ENCODE data around the gene PDGFC.

The PDGFC gene

DNA sequence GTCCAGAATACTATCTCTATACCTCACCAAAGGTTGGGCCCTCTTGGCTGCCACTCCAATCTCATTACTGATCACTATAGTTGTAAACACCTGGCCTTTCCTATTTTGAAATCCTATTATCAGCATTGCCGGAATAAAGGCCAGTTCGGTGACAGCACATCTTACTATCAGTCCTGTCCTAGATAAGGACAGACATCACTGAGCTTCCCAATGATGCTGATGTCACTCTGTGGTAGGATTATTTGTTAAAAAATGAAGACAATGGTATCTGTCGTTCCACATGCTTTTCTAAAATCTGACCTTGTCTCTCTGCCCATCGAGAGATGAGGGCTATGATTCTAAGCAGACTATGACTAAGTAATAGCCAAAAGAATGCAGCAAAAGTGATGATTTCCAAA lies 260.4 kb downstream of the PDGFC start:
- TF ChIP-seq, protein P1, sequence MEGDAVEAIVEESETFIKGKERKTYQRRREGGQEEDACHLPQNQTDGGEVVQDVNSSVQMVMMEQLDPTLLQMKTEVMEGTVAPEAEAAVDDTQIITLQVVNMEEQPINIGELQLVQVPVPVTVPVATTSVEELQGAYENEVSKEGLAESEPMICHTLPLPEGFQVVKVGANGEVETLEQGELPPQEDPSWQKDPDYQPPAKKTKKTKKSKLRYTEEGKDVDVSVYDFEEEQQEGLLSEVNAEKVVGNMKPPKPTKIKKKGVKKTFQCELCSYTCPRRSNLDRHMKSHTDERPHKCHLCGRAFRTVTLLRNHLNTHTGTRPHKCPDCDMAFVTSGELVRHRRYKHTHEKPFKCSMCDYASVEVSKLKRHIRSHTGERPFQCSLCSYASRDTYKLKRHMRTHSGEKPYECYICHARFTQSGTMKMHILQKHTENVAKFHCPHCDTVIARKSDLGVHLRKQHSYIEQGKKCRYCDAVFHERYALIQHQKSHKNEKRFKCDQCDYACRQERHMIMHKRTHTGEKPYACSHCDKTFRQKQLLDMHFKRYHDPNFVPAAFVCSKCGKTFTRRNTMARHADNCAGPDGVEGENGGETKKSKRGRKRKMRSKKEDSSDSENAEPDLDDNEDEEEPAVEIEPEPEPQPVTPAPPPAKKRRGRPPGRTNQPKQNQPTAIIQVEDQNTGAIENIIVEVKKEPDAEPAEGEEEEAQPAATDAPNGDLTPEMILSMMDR (IDR thresholded peaks at IDR 0.05; ENCODE audit: low read depth, low read length), result no peak
- no peak overlapping the region for H3K4me3 ChIP-seq (ENCODE audit: low read depth, low read length)
